GM15510 (cell line): ENCODE measurements around the gene CUBN.

Source experiments
- POLR2A ChIP-seq: IDR thresholded peaks from 3 replicates; pipeline ENCODE4 v1.6.1; 2011; ENCODE audit warnings: borderline replicate concordance; ENCODE audit not compliant: insufficient read length; ENCODE audit errors: extremely low read depth

The CUBN gene

GRCh38 chr10:17122052-17122451, 7.6 kb downstream of the CUBN start:
- no peak for TF ChIP-seq POLR2A

DNA sequence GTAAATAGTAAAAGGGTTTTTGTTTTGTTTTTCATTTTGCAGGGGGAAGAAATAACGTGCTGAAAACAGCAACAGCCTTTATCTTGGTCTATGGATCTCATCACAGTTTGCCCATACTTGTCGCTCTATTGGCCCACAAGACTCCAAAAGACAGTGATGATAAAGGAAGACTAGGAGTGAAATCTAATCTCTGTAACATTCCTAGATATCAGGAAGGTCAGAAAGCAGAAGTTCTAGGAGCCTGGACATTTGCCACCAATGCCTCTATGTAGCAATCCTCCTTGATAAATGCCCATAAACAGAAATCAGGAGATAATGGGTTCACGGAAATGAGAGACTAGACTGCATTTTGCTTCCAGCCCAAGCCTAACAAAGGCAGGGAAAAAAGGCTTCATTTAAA, 8.9 kb downstream of the CUBN start:
- no peak for TF ChIP-seq POLR2A

DNA sequence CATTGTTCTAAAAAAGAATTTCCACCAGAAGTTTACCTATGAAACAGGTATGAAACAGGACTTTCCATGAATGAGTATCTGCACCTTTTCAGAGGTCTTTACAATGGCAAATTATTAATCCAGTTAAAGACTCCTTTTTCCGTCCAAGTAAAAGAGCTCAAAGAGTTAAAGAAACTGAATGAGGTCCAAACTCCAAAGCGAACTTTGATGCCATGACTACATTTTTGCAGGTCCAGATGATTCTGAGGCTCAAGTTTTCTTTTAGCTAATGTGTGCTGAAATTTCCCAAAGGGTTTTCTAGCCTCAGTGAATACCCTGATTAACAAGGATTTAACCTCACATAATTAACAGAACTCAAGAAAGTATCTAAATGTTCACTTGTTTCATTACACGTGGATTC, 9.8 kb downstream of the CUBN start:
- TF ChIP-seq POLR2A, result no peak

GRCh38 chr10:17116193-17116592, 13.4 kb downstream of the CUBN start:
- TF ChIP-seq POLR2A, result no peak

DNA sequence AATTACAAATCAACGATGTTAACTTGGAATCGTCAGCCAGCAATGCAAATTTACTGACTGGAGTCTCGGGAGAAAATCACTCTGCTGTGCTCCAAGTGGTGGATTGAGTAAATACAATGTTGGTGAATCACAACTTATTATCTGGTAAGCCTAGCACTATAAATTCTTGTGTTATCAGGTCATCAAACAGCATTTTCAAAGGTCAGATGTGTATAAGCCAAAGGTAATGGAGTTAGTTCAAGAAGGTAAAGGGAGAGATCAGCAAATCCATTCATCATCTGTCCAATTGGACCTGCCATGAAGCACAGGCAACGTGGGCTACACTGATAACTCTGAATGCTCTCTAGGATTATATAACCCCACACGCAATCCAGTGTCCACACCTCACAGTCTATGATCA, 13.9 kb downstream of the CUBN start:
- TF ChIP-seq POLR2A, result no peak

DNA sequence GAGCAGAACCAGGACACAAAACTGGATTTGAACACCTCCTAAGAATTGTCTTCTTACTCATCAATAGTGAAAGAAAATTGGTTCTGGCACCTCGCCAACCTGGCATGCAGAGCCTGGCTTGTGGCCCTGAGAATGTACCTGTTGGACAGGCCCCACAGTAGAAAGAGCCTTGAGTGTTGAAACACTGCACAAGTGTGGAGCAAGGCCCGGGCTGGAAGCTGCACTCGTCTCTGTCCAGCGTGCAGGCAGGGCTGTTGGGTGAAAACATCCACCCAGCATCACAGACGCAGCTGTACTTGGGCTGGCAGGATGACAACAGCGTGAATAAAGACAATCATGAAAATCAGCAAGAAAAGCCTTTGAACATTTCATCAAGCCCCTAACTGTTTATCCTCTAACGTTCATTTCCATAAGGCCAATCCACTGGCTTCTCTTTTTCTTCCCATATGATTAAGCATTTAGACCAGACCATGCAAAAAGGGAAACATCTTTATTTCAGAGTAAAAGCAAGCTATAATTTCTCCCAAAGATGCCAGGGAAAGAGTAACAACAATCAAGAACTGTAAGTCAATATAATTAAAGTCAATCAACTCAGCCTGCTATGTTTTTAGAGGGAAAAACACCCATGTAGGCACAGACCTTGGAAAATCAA, 15.6 kb downstream of the CUBN start:
- TF ChIP-seq POLR2A, result no peak

DNA sequence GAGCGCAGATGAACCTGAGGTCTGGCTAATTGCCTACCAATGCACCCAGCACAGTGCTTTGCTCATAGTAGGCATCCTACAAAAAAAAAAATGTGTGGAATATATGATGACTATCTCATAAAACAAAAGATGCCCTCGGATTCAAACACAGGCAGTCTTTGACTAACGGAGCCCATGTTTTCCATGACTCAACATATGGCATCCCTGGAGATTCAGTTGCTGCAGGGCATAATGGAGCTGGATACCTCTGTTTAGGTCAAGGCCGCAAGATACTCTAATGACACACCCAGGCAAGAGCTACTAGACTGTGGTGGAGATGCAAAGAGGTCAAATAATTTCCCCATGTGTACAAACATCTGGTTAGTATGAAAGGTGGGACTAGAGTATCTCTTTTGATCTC, 16.3 kb downstream of the CUBN start:
- no peak for TF ChIP-seq POLR2A

DNA sequence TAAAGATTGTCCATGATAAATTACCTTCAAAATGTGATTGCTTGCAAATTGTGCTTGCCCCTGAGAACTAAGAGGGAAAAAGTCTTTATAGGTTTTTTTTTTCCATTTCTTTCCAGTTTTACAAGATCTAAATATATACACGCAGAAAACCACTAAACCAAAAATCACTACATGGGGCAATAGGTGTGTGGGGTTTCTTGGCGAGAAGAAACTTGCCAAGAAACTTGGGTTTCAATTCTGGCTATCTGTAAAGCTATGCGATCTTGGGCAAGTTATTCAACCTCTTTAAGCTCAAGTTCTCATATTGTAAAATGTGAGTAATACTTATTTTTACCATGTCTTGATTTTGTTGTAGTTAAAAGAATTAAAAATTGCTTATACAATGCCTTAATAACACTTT, 17.0 kb downstream of the CUBN start:
- no peak for TF ChIP-seq POLR2A

- TF ChIP-seq POLR2A, result no peak
These were observed 20.0 kb downstream of the CUBN start for GRCh38 chr10:17109475-17110207.

- TF ChIP-seq POLR2A, result no peak
These were observed 20.6 kb downstream of the CUBN start for GRCh38 chr10:17109046-17109445.

DNA sequence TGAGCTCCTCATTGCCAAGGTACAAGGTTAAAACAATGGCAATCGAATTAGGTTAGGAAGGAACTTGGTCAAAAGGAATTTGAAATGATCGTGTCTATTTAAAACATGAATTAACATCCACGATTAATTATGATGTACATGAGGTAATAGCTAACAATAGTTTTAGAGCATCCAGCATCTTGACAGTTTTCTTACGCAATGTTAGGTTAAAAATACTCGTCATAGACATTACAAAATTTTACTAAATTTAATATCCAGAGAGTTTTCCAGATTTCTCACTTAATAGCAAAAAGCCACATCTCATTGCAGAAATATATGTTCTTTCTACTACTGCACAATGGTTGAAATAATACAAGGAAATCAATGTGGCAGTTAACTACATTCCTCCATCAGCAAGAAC, 22.6 kb downstream of the CUBN start:
- no peak for TF ChIP-seq POLR2A

DNA sequence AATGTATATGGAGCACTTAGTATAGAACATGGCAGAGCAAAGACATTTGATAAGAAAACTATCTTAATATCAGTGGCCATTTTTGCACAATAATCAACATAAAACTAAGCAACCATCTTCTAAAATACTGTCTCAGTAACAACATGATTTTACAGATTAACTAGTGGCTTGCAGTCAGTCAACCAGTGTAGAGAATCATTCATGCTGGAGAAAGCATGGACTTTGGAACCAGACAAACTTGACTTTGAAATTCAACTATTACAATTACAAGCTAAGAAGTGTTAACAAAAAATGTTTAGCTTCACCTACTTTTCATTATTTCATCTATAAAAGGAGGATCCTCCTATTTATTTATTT, 27.7 kb downstream of the CUBN start:
- TF ChIP-seq POLR2A, result no peak

DNA sequence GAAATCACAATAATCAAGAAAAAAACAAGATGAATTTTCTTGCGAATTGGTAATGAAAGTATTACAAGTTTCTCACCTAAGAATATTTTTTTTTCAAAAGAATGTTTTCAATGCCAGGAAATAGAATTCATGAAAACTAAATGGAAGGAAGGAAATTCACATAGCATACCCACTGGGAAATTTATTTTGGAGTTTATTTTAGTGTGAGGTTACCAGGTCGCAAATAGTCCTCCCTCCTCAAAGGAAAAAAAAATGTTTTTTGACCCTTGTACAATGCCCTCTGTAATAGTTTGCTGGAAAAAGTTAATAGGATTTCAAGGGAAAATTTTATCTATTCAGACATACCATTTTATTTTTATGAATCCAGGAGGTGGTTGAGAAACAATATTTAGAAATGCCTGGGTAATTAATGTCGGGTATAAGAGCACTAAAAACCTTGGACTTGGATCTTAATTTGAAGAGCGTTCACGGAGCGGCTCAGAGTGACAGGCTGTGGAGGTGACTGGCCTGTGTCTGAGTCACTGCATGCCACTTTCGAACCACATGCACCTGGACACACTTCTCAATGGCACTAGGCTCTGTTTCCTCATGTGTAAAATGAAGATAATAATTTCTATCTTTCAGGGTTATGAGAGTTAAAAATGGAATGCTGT, 28.2 kb downstream of the CUBN start:
- no peak for TF ChIP-seq POLR2A

- no peak for TF ChIP-seq POLR2A
These were observed 29.0 kb downstream of the CUBN start for GRCh38 chr10:17100586-17100985.

DNA sequence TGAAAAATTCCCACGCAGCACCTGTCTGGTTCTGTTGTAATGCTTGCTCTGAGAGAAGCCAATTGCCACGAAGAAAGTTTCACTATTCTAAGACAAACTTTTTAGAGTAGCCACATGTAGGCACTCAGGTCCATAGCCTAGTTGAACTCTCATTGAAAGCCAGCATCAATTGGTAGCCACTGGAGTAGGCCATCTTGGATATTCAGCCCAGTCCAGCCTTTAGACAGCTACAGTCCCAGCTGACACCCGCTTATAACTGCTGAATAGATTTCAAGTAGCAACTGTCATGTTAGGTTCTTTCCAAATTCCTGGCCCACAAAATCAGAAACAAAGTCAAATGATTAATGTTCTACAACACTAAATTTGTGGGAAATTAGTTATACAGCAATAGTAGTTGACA, 31.6 kb downstream of the CUBN start:
- TF ChIP-seq POLR2A, result no peak

- no peak for TF ChIP-seq POLR2A
These were observed 34.8 kb downstream of the CUBN start for GRCh38 chr10:17094844-17095243.
